ENCODE measurements around the gene IL20RA. TPM values are rescaled to one million over a fixed set of nuclear protein-coding genes. Genes with fewer than 3 reads are reported as not detected.
"Not testable (repeated sequence)": the region's sequence is repeated elsewhere in the genome, so short reads cannot be mapped to it uniquely, and the experiment has no call there.

IL20RA gene
- total RNA-seq, 1 donor from 2014 or later, result 10.9 TPM

DNA sequence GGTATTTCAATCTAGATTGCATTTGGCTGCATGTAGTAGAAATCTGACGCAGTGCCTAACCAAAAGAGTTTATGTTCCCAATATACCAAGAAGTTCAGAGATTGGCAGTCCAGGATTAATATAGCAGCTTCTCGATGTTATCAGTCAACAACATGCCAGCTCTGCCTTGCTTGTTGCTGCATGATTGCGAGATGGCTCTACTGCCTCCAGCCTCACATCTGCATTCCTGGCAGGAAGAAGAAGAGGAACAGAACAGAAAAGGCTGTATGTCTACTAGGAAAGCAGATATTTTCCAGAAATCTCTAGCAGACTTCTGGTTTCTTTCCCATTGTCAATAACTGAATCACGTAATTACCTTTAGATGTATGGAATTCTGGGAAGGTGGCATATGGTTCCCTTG lies 61.8 kb downstream of the IL20RA start:
- DNase-seq (no peak), ATAC-seq (no peak)
- Histone ChIP-seq H3K27me3 (ENCODE audit: low read depth) (peaks cover 10% of the 10 kb centered on the region), H3K4me1 (no peaks in the 10 kb centered on the region), H3K9me3 (no peaks in the 10 kb centered on the region), H3K27ac (no peak overlapping the region), H3K4me3 (no peak overlapping the region), H3K36me3 (no peaks in the 10 kb centered on the region)
- intact Hi-C loops (cut with DNase I), result no loop called here
- TF ChIP-seq, protein P1, sequence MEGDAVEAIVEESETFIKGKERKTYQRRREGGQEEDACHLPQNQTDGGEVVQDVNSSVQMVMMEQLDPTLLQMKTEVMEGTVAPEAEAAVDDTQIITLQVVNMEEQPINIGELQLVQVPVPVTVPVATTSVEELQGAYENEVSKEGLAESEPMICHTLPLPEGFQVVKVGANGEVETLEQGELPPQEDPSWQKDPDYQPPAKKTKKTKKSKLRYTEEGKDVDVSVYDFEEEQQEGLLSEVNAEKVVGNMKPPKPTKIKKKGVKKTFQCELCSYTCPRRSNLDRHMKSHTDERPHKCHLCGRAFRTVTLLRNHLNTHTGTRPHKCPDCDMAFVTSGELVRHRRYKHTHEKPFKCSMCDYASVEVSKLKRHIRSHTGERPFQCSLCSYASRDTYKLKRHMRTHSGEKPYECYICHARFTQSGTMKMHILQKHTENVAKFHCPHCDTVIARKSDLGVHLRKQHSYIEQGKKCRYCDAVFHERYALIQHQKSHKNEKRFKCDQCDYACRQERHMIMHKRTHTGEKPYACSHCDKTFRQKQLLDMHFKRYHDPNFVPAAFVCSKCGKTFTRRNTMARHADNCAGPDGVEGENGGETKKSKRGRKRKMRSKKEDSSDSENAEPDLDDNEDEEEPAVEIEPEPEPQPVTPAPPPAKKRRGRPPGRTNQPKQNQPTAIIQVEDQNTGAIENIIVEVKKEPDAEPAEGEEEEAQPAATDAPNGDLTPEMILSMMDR (IDR thresholded peaks at IDR 0.05), result no peak

DNA sequence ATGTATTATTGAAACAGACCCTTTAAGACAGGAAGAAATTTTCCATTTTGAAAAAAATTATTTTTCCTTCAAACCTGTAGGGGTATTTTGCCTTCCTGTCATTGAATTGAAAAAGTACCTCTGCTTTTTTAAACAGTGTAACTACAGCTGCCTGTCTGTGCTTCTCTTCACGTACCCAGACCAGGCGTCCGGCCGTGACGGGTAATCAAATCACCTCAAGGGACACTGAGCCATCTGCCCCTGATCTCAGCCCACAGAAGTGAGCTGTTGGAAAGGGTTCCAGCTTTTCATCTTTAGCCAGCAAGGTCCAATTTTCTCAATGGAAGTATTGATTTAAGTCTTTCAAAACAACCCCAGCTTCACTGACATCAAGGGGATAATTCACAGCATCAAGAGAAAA lies 64.7 kb downstream of the IL20RA start:
- no peaks in the 10 kb centered on the region for H3K9me3 ChIP-seq
- no peak overlapping the region for H3K4me3 ChIP-seq
- no peak overlapping the region for H3K27ac ChIP-seq
- H3K4me1 ChIP-seq, result no peaks in the 10 kb centered on the region
- ATAC-seq (no peak), DNase-seq (no peak)
- TF ChIP-seq, protein P1 (IDR thresholded peaks at IDR 0.05), result no peak
- peaks cover 10% of the 10 kb centered on the region for H3K27me3 ChIP-seq (ENCODE audit: low read depth)
- intact Hi-C loops (cut with DNase I), result no loop called here
- no peaks in the 10 kb centered on the region for H3K36me3 ChIP-seq

- DNase-seq (no peak), ATAC-seq (no peak)
- intact Hi-C loops (cut with DNase I), result no loop called here
- Histone ChIP-seq H3K27me3 (ENCODE audit: low read depth) (peaks cover 10% of the 10 kb centered on the region), H3K4me1 (no peaks in the 10 kb centered on the region), H3K4me3 (no peak overlapping the region), H3K9me3 (no peaks in the 10 kb centered on the region), H3K27ac (no peak overlapping the region), H3K36me3 (no peaks in the 10 kb centered on the region)
- TF ChIP-seq, protein P1 (IDR thresholded peaks at IDR 0.05), result no peak
Observed at GRCh38 chr6:136979206-136979605, 65.6 kb downstream of the IL20RA start.

- ATAC-seq (no peak), DNase-seq (no peak)
- H3K4me3 ChIP-seq, result no peak overlapping the region
- no peaks in the 10 kb centered on the region for H3K36me3 ChIP-seq
- peaks cover 10% of the 10 kb centered on the region for H3K27me3 ChIP-seq (ENCODE audit: low read depth)
- H3K4me1 ChIP-seq, result no peaks in the 10 kb centered on the region
- H3K27ac ChIP-seq, result no peak overlapping the region
- no peaks in the 10 kb centered on the region for H3K9me3 ChIP-seq
- TF ChIP-seq, protein P1 (IDR thresholded peaks at IDR 0.05), result no peak
- intact Hi-C loops (cut with DNase I), result no loop called here
Observed at GRCh38 chr6:136977075-136977474, 67.7 kb downstream of the IL20RA start.

- Histone ChIP-seq H3K4me1 (no peaks in the 10 kb centered on the region), H3K9me3 (no peaks in the 10 kb centered on the region), H3K27me3 (ENCODE audit: low read depth) (peaks cover 6% of the 10 kb centered on the region), H3K4me3 (no peak overlapping the region), H3K36me3 (no peaks in the 10 kb centered on the region), H3K27ac (no peak overlapping the region)
- TF ChIP-seq, protein P1 (IDR thresholded peaks at IDR 0.05), result no peak
- intact Hi-C loops (cut with DNase I), result no loop called here
- no peak for ATAC-seq
- no peak for DNase-seq
Observed at GRCh38 chr6:136975089-136975715, 69.6 kb downstream of the IL20RA start.

- H3K4me3 ChIP-seq; H3K4me1 ChIP-seq; H3K36me3 ChIP-seq; H3K27ac ChIP-seq; ATAC-seq; intact Hi-C loops (cut with DNase I); DNase-seq; H3K9me3 ChIP-seq; H3K27me3 ChIP-seq (ENCODE audit: low read depth): not testable (repeated sequence)
Observed at GRCh38 chr6:136973781-136974180, 71.0 kb downstream of the IL20RA start.
